ENCODE measurements around the gene CDH26. TPM values are rescaled to one million over a fixed set of nuclear protein-coding genes. Genes with fewer than 3 reads are reported as not detected.

Gene CDH26
- under 0.01 TPM in 1 of 2 replicates, not detected in the other for total RNA-seq

DNA sequence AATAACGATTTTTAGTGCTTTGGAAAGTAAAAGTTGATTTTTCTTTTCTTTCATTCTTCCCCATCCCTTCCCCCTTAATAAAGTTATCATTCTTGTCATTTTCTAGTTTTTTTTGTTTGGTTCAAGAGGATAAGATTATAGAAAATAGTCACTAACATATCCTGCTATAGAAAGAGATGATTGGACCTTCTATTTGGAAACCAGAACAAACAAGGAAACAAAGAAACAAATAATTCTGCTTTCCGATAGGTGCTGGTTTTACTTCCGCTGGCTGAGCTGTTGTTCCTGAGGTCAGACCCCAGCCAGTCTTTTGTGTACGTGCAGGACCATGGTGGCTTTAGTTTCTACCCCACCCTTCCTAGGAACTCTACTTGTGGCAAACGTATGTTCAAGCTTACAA, at the start of gene CDH26:
Gene CDH26, plus strand, starts transcription at position 301 of the 400 bp plus-strand sequence. CDS start 304 bp downstream, outside the sequence.

DNA sequence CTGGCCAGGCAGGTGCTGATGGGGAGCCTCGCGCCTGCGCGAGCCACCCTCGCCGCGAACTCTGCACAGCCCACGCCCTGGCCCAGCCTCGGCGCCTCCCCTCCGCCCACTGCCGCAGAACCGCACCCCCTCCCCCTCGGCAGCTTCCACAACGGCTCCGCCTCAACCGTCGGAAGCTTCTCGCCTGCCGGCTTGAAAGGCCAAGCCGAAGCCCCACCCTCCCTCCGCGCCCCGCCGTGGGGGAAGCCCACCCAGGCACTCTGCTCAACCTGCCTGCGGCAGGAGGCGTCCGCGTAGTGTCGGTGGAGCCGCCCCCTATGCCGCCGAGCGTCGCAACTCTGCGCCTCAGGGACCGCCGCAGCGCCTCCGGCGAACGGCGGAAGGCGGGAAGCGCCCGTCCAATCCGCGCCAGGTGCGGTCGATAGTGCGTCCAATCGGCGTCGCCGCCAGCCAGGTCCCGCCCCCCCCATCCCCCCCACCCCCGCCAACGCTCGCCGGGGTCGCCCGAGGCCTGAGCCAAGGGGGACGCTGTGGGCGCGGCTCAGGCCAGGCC, 24.9 kb upstream of the CDH26 start, which contains the start of gene SYCP2:
Gene SYCP2, minus strand, starts transcription at position 342 of the 553 bp plus-strand sequence. CDS start 11,224 bp downstream, outside the sequence.

DNA sequence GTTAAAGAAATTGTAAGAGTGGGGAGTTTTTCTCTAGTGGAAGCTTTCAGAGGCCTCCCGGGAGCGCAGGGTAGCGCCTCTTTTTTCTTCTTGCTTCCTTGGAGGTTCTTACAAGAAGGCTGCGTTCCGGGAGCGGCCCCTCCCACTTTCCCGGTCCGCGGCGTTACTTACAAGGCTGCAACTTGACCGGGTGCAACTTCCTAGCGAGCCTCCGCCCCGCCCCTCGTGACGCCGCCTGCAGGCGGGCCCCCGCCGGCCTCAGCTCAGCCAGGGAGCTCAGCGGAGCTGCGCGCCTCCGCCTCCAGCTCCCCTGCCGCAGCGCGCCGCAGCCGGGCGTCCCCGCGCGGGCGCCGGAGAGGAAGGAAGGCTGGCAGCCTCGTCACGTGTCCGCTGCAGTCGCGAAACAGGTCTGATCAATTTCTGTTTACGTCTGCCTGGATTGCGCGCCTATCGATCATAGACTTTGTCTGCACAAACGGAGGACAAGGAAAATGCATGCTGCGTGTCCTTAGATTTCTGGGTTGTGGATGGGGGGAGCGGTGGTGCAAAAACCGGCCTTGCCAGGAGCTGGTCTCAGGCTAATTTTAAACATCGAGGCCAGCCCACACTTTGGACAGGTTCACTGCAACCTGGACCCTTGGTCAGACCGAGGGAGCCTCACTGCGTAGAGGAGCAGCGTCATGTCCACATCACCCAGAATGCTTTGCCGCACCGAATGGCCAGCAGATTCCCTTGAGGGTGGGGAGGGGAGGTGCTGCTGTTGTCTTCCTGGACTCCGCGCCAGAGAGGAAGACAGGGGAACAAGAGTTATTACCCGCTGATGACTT, 17.9 kb upstream of the CDH26 start, which contains the start of the genes FAM217B and PPP1R3D:
Gene FAM217B, plus strand, starts transcription at position 261 of the 827 bp plus-strand sequence. CDS start 3,555 bp downstream, outside the sequence.
Gene PPP1R3D, minus strand, starts transcription at position 177 of the 827 bp plus-strand sequence. CDS start 374 bp downstream, outside the sequence.

Other genes with a start within 250 kb of the CDH26 start
- 0.37 and 0.39 TPM in 2 replicates for gene SYCP2, start 24.8 kb upstream of the CDH26 start, total RNA-seq
- gene PPP1R3D, start 18.1 kb upstream of the CDH26 start, total RNA-seq: 3.7 and 5.7 TPM in 2 replicates
- 2.6 and 4.3 TPM in 2 replicates for gene FAM217B, start 18.0 kb upstream of the CDH26 start, total RNA-seq

Measured in subcutaneous preadipocyte (primary cell).